Sigmoid colon (tissue), 7 donors: ENCODE measurements around the gene CEP112. TPM values are rescaled to one million over a fixed set of nuclear protein-coding genes. Genes with fewer than 3 reads are reported as not detected.
A peak's percentile ranks its signal among the peaks of the same experiment; 100 is the strongest.

Source experiments
- DNase-seq: peaks from one replicate; pipeline ENCODE4 v3.0.0-alpha.2; 2019
- H3K27ac ChIP-seq, 4 donors: fragments of 200-600 bp; sonication (generic); one replicate each; pipeline ENCODE4 v1.5.1; 2016 to 2019; ENCODE audit warnings: mild to moderate bottlenecking in 1 of 4
- H3K27me3 ChIP-seq, 3 donors: fragments of 200-600 bp; sonication (generic); one replicate each; pipeline ENCODE4 v1.5.1; 2019; ENCODE audit warnings: mild to moderate bottlenecking in 1 of 3
- H3K36me3 ChIP-seq, 4 donors: fragments of 200-600 bp; sonication (generic); one replicate each; pipeline ENCODE4 v1.5.1; 2016 to 2019
- H3K4me1 ChIP-seq, 4 donors: fragments of 200-600 bp; sonication (generic); one replicate each; pipeline ENCODE4 v1.5.1; 2017 to 2019
- H3K4me3 ChIP-seq, 4 donors: fragments of 200-600 bp; sonication (generic); one replicate each; pipeline ENCODE4 v1.5.1; 2017 to 2019; ENCODE audit warnings: mild to moderate bottlenecking in 2 of 4, moderate library complexity in 1 of 4
- H3K9me3 ChIP-seq, 4 donors: fragments of 200-600 bp in 3 of 4; sonication (generic) in 3 of 4; one replicate each; pipeline versions ENCODE4 v1.5.1 to v1.6.1; 2013 to 2019
- EP300 ChIP-seq, 4 donors: sonication (generic); formaldehyde crosslinking; IDR thresholded peaks; one replicate each; pipeline ENCODE4 v1.6.1; 2017; ENCODE audit warnings: antibody characterized with exemption in 4 of 4
- POLR2A ChIP-seq, 2 donors: fragments of 450-650 bp; IDR thresholded peaks; one replicate each; pipeline ENCODE4 v1.6.1; 2016; ENCODE audit warnings: antibody characterized with exemption in 2 of 2, mild to moderate bottlenecking in 2 of 2, moderate library complexity in 2 of 2
- POLR2AphosphoS5 ChIP-seq, 4 donors: sonication (generic); formaldehyde crosslinking; IDR thresholded peaks; one replicate each; pipeline ENCODE4 v1.6.1; 2017; ENCODE audit warnings: antibody characterized with exemption in 4 of 4
- WGBS, 2 donors: extraction: QIAGEN DNeasy Blood & Tissue Kit; methylation state at CpG; one replicate each; pipeline ENCODE4 v1.1.7; 2013; 5-methylcytosine and 5-hydroxymethylcytosine counted together
- intact Hi-C: fragments of 100-400 bp; cut with DNase I; formaldehyde crosslinking; loops from one replicate; pipeline ENCODE4 v1.15.1; 2023
- polyA plus RNA-seq, 3 donors: library from polyadenylated mRNA; stranded (reverse); fragments of 200-250 nt; gene quantifications; one replicate each; pipeline ENCODE4 v1.2.3, GENCODE V29; 2013
- total RNA-seq, 4 donors: library from RNA; depleted of rRNA; stranded (reverse); fragments of >200 nt; gene quantifications; one replicate each; pipeline ENCODE4 v1.1.0, GENCODE V29; 2016
- TF ChIP-seq, protein P1 (sequence below), 4 experiments: fragments of 450-650 bp in 3 of 4; fragments of 200-600 bp in 1 of 4; IDR thresholded peaks; one replicate each; pipeline ENCODE4 v1.5.1; 2016 to 2019; ENCODE audit warnings: antibody characterized with exemption in 4 of 4, mild to moderate bottlenecking in 3 of 4, moderate library complexity in 2 of 4
- donor health status: healthy with polysubstance abuse.
- donor health status: Bipolar disorder and iron deficiency.
- donor health status: healthy.

The CEP112 gene
- total and polyA plus RNA-seq, 7 donors: 0.92 to 29.1 (median 15.1) TPM

GRCh38 chr17:65617496-65617895 lies 574.4 kb downstream of the CEP112 start:
- no peak for DNase-seq
- no peak overlapping the region for H3K27ac ChIP-seq
- no peaks in the 10 kb centered on the region for H3K27me3 ChIP-seq
- H3K9me3 ChIP-seq: no peaks in the 10 kb centered on the region
- 93 to 96% methylated on average over 11 of the region's 11 CpGs for WGBS, 2 donors
- H3K4me1 ChIP-seq: peaks cover 0 to 7% (median 0%) of the 10 kb centered on the region in 4 donors
- TF ChIP-seq POLR2AphosphoS5 (IDR thresholded peaks at IDR 0.05) (no peak), EP300 (IDR thresholded peaks at IDR 0.05) (no peak), POLR2A (IDR thresholded peaks at IDR 0.05) (no peak)
- TF ChIP-seq, protein P1, sequence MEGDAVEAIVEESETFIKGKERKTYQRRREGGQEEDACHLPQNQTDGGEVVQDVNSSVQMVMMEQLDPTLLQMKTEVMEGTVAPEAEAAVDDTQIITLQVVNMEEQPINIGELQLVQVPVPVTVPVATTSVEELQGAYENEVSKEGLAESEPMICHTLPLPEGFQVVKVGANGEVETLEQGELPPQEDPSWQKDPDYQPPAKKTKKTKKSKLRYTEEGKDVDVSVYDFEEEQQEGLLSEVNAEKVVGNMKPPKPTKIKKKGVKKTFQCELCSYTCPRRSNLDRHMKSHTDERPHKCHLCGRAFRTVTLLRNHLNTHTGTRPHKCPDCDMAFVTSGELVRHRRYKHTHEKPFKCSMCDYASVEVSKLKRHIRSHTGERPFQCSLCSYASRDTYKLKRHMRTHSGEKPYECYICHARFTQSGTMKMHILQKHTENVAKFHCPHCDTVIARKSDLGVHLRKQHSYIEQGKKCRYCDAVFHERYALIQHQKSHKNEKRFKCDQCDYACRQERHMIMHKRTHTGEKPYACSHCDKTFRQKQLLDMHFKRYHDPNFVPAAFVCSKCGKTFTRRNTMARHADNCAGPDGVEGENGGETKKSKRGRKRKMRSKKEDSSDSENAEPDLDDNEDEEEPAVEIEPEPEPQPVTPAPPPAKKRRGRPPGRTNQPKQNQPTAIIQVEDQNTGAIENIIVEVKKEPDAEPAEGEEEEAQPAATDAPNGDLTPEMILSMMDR (IDR thresholded peaks at IDR 0.05): no peak
- intact Hi-C loops: no loop called here
- no peak overlapping the region for H3K4me3 ChIP-seq
- no peaks in the 10 kb centered on the region for H3K36me3 ChIP-seq

- intact Hi-C loops: no loop called here
- H3K27ac ChIP-seq: no peak overlapping the region
- H3K36me3 ChIP-seq: no peaks in the 10 kb centered on the region
- peaks cover 0 to 3% (median 0%) of the 10 kb centered on the region in 4 donors for H3K4me1 ChIP-seq
- no peak for TF ChIP-seq POLR2AphosphoS5 (IDR thresholded peaks at IDR 0.05)
- no peaks in the 10 kb centered on the region for H3K9me3 ChIP-seq
- DNase-seq: peak; percentile 17
- 47 to 81% methylated on average over 2 of the region's 2 CpGs for WGBS, 2 donors
- H3K27me3 ChIP-seq: no peaks in the 10 kb centered on the region
- no peak overlapping the region for H3K4me3 ChIP-seq
These were observed 582.2 kb downstream of the CEP112 start for GRCh38 chr17:65609749-65610148.

GRCh38 chr17:65609286-65609685 lies 582.6 kb downstream of the CEP112 start:
- Histone ChIP-seq H3K36me3 (no peaks in the 10 kb centered on the region), H3K4me1 (no peaks in the 10 kb centered on the region), H3K27me3 (no peaks in the 10 kb centered on the region), H3K27ac (no peak overlapping the region), H3K4me3 (no peak overlapping the region), H3K9me3 (no peaks in the 10 kb centered on the region)
- peak; percentile 34 for DNase-seq
- 80 to 88% methylated on average over 2 of the region's 2 CpGs for WGBS, 2 donors
- intact Hi-C loops: no loop called here
- no peak for TF ChIP-seq EP300 (IDR thresholded peaks at IDR 0.05)
- TF ChIP-seq, protein P1 (IDR thresholded peaks at IDR 0.05): no peak
- no peak for TF ChIP-seq POLR2AphosphoS5 (IDR thresholded peaks at IDR 0.05)
- TF ChIP-seq POLR2A (IDR thresholded peaks at IDR 0.05): no peak

DNA sequence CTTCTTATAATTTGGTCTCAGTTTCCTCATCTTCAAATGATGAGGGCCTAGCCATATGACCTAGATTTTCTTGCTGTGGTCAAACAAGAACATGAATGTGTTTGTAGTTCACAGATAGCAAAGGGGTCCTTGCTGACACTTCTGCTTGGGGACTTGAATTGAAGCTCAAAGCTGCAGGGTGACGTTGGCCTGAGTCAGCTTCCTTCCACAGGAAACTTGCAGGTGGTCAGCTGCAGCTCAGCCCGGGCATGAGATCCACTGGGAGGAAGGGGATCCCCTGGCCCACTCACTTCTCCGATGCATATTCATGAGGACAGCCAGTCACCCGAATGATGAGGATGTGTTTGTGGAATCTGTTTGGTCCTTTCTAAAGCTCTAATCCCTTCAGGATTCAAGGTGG lies 587.9 kb downstream of the CEP112 start:
- Histone ChIP-seq H3K9me3 (no peaks in the 10 kb centered on the region), H3K4me3 (no peak overlapping the region), H3K36me3 (no peaks in the 10 kb centered on the region), H3K27ac (no peak overlapping the region), H3K4me1 (no peaks in the 10 kb centered on the region), H3K27me3 (no peaks in the 10 kb centered on the region)
- 53 to 74% methylated on average over 4 of the region's 4 CpGs for WGBS, 2 donors
- intact Hi-C loops: no loop called here
- no peak for DNase-seq
- TF ChIP-seq POLR2A (IDR thresholded peaks at IDR 0.05): no peak
- TF ChIP-seq, protein P1 (IDR thresholded peaks at IDR 0.05): no peak
- no peak for TF ChIP-seq POLR2AphosphoS5 (IDR thresholded peaks at IDR 0.05)
- no peak for TF ChIP-seq EP300 (IDR thresholded peaks at IDR 0.05)

GRCh38 chr17:65601881-65602280 lies 590.1 kb downstream of the CEP112 start:
- intact Hi-C loops: no loop called here
- TF ChIP-seq POLR2AphosphoS5 (IDR thresholded peaks at IDR 0.05) (no peak), POLR2A (IDR thresholded peaks at IDR 0.05) (no peak), EP300 (IDR thresholded peaks at IDR 0.05) (no peak)
- TF ChIP-seq, protein P1 (IDR thresholded peaks at IDR 0.05): no peak

More at GRCh38 chr17:65601881-65602280, 590.1 kb downstream of the CEP112 start:
- DNase-seq: no peak
- no peak overlapping the region for H3K4me3 ChIP-seq
- H3K4me1 ChIP-seq: no peaks in the 10 kb centered on the region
- no peak overlapping the region for H3K27ac ChIP-seq
- H3K9me3 ChIP-seq: no peaks in the 10 kb centered on the region
- H3K27me3 ChIP-seq: no peaks in the 10 kb centered on the region
- no peaks in the 10 kb centered on the region for H3K36me3 ChIP-seq
- 91 to 92% methylated on average over 2 of the region's 2 CpGs for WGBS, 2 donors
